MM.1S (cell line): Measurements from ENCODE around the gene CLASP1.
"Not testable (repeated sequence)": the region's sequence is repeated elsewhere in the genome, so short reads cannot be mapped to it uniquely, and the experiment has no call there.

Source experiments
- DNase-seq: peaks from one replicate; pipeline ENCODE4 v3.0.0-alpha.2; 2015
- H2AFZ ChIP-seq: fragments of 300-600 bp; sonication (generic); 2 replicates; pipeline ENCODE4 v1.6.0; 2016; ENCODE audit warnings: antibody characterized with exemption, low read length
- H3F3A ChIP-seq: fragments of 300-600 bp; sonication (generic); 2 replicates; pipeline ENCODE4 v1.6.1; 2016; ENCODE audit warnings: mild to moderate bottlenecking, antibody characterized with exemption, low read length, moderate library complexity, mixed read lengths; ENCODE audit not compliant: insufficient read depth
- H3K27ac ChIP-seq: fragments of 300-600 bp; sonication (generic); 2 replicates; pipeline ENCODE4 v1.5.1; 2016; ENCODE audit warnings: mild to moderate bottlenecking, low read length
- H3K27me3 ChIP-seq: fragments of 300-600 bp; sonication (generic); replicated peaks from 2 replicates; pipeline ENCODE4 v1.6.0; 2016; ENCODE audit warnings: low read length; ENCODE audit not compliant: insufficient read depth
- H3K36me3 ChIP-seq: fragments of 300-600 bp; sonication (generic); replicated peaks from 2 replicates; pipeline ENCODE4 v1.6.1; 2016; ENCODE audit warnings: mild to moderate bottlenecking, low read length, mixed read lengths; ENCODE audit not compliant: insufficient read depth
- H3K4me1 ChIP-seq: fragments of 300-600 bp; sonication (generic); 2 replicates; pipeline ENCODE4 v1.6.1; 2016; ENCODE audit warnings: low read length, mixed read lengths
- H3K4me2 ChIP-seq: fragments of 300-600 bp; sonication (generic); 2 replicates; pipeline ENCODE4 v1.6.0; 2016; ENCODE audit warnings: low read depth, low read length
- H3K4me3 ChIP-seq: fragments of 300-600 bp; sonication (generic); 2 replicates; pipeline ENCODE4 v1.5.1; 2016; ENCODE audit warnings: low read length, mixed read lengths
- H3K79me2 ChIP-seq: fragments of 300-600 bp; sonication (generic); 2 replicates; pipeline ENCODE4 v1.6.1; 2016; ENCODE audit warnings: mixed run types, low read length, mixed read lengths
- H3K9ac ChIP-seq: fragments of 300-600 bp; sonication (generic); 2 replicates; pipeline ENCODE4 v1.6.1; 2016; ENCODE audit warnings: low read length, mixed read lengths
- H3K9me2 ChIP-seq: fragments of 300-600 bp; sonication (generic); replicated peaks from 2 replicates; pipeline ENCODE4 v1.6.1; 2016; ENCODE audit warnings: mild to moderate bottlenecking, low read length, mixed read lengths; ENCODE audit not compliant: insufficient read depth
- H3K9me3 ChIP-seq: fragments of 300-600 bp; sonication (generic); replicated peaks from 2 replicates; pipeline ENCODE4 v1.6.1; 2016; ENCODE audit warnings: mild to moderate bottlenecking, low read length, mixed read lengths; ENCODE audit not compliant: insufficient read depth
- H4K20me1 ChIP-seq: fragments of 300-600 bp; sonication (generic); 2 replicates; pipeline ENCODE4 v1.6.1; 2016; ENCODE audit warnings: mild to moderate bottlenecking, low read length, moderate library complexity, mixed read lengths; ENCODE audit not compliant: insufficient read depth
- EZH2 ChIP-seq: fragments of 300-600 bp; sonication (generic); optimal IDR thresholded peaks from 2 replicates; pipeline ENCODE3; 2017; ENCODE audit warnings: low read depth, mild to moderate bottlenecking, antibody characterized with exemption, low read length, mixed read lengths
- EZH2phosphoT487 ChIP-seq: fragments of 300-600 bp; sonication (generic); IDR thresholded peaks from 2 replicates; pipeline ENCODE4 v1.6.1; 2018; ENCODE audit warnings: antibody characterized with exemption, low read length
- TF ChIP-seq, protein P1 (sequence below): fragments of 300-600 bp; sonication (generic); IDR thresholded peaks from 2 replicates; pipeline ENCODE4 v1.5.1; 2016; ENCODE audit warnings: antibody characterized with exemption, low read length, mixed read lengths

CLASP1 gene

GRCh38 chr2:121686218-121686617 is 37.0 kb upstream of the CLASP1 start:
- H3K36me3 ChIP-seq: no peaks in the 10 kb centered on the region
- no peaks in the 10 kb centered on the region for H3K9me2 ChIP-seq
- no peaks in the 10 kb centered on the region for H4K20me1 ChIP-seq
- no peak for DNase-seq
- H3K27me3 ChIP-seq: no peaks in the 10 kb centered on the region
- no peaks in the 10 kb centered on the region for H3K4me1 ChIP-seq
- no peak overlapping the region for H2AFZ ChIP-seq
- no peak overlapping the region for H3K9ac ChIP-seq
- TF ChIP-seq EZH2 (no peak), EZH2phosphoT487 (no peak)
- TF ChIP-seq, protein P1, sequence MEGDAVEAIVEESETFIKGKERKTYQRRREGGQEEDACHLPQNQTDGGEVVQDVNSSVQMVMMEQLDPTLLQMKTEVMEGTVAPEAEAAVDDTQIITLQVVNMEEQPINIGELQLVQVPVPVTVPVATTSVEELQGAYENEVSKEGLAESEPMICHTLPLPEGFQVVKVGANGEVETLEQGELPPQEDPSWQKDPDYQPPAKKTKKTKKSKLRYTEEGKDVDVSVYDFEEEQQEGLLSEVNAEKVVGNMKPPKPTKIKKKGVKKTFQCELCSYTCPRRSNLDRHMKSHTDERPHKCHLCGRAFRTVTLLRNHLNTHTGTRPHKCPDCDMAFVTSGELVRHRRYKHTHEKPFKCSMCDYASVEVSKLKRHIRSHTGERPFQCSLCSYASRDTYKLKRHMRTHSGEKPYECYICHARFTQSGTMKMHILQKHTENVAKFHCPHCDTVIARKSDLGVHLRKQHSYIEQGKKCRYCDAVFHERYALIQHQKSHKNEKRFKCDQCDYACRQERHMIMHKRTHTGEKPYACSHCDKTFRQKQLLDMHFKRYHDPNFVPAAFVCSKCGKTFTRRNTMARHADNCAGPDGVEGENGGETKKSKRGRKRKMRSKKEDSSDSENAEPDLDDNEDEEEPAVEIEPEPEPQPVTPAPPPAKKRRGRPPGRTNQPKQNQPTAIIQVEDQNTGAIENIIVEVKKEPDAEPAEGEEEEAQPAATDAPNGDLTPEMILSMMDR: no peak
- no peaks in the 10 kb centered on the region for H3K9me3 ChIP-seq
- H3K4me2 ChIP-seq: no peak overlapping the region
- no peaks in the 10 kb centered on the region for H3K79me2 ChIP-seq
- no peaks in the 10 kb centered on the region for H3F3A ChIP-seq
- no peak overlapping the region for H3K27ac ChIP-seq
- H3K4me3 ChIP-seq: no peak overlapping the region

- H3K36me3 ChIP-seq: no peaks in the 10 kb centered on the region
- no peaks in the 10 kb centered on the region for H3K27me3 ChIP-seq
- TF ChIP-seq EZH2phosphoT487: no peak
- TF ChIP-seq, protein P1: no peak
- no peak for TF ChIP-seq EZH2
- H3K4me2 ChIP-seq: no peak overlapping the region
- H4K20me1 ChIP-seq: no peaks in the 10 kb centered on the region
- H3F3A ChIP-seq: no peaks in the 10 kb centered on the region
- no peaks in the 10 kb centered on the region for H3K9me3 ChIP-seq
- no peak overlapping the region for H3K9ac ChIP-seq
- no peaks in the 10 kb centered on the region for H3K79me2 ChIP-seq
- H3K27ac ChIP-seq: no peak overlapping the region
- no peak overlapping the region for H3K4me3 ChIP-seq
- no peaks in the 10 kb centered on the region for H3K4me1 ChIP-seq
- H3K9me2 ChIP-seq: no peaks in the 10 kb centered on the region
- H2AFZ ChIP-seq: no peak overlapping the region
- no peak for DNase-seq
Measured at GRCh38 chr2:121682396-121683298, 33.4 kb upstream of the CLASP1 start.

- Histone ChIP-seq H3K4me1 (no peaks in the 10 kb centered on the region), H3K9ac (no peak overlapping the region), H3K4me2 (no peak overlapping the region), H3K9me2 (no peaks in the 10 kb centered on the region), H3K4me3 (no peak overlapping the region), H4K20me1 (no peaks in the 10 kb centered on the region), H3K9me3 (no peaks in the 10 kb centered on the region), H3F3A (no peaks in the 10 kb centered on the region), H3K27me3 (no peaks in the 10 kb centered on the region), H3K36me3 (no peaks in the 10 kb centered on the region), H3K27ac (no peak overlapping the region), H3K79me2 (no peaks in the 10 kb centered on the region), H2AFZ (no peak overlapping the region)
- no peak for DNase-seq
- TF ChIP-seq, protein P1: no peak
- TF ChIP-seq EZH2phosphoT487 (no peak), EZH2 (no peak)
Measured at GRCh38 chr2:121677855-121678254, 28.6 kb upstream of the CLASP1 start.

DNA sequence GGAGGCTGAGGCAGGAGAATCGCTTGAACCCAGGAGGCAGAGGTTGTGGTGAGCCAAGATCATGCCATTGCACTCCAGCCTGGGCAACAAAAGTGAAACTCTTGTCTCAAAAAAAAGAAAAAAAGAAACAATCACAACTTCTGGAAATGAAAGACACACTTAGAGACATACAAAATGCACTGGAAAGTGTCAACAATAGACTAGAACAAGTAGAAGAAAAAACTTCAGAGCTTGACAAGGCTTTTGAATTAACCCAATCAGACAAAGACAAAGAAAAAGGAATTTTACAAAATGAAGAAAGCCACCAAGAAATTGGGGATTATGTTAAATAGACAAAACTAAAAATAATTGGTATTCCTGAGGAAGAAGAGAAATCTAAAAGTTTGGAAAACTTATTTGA is 22.4 kb upstream of the CLASP1 start:
- DNase-seq: not testable (repeated sequence)

More for the DNA sequence above, 22.4 kb upstream of the CLASP1 start:
- not testable (repeated sequence) for H3K4me1 ChIP-seq, H3K4me3 ChIP-seq, H3K27ac ChIP-seq, H3K9ac ChIP-seq, H2AFZ ChIP-seq, H4K20me1 ChIP-seq, H3K9me3 ChIP-seq, H3K79me2 ChIP-seq, H3K27me3 ChIP-seq, H3K4me2 ChIP-seq, H3K9me2 ChIP-seq, H3K36me3 ChIP-seq, H3F3A ChIP-seq
